Lower leg skin (tissue), 3 donors: Measurements from ENCODE around the gene ASIC1.

Source experiments
- CTCF ChIP-seq, 3 donors: fragments of 450-650 bp; IDR thresholded peaks; one replicate each; pipeline ENCODE4 v1.5.1; 2016; ENCODE audit warnings: antibody characterized with exemption in 3 of 3, mild to moderate bottlenecking in 3 of 3, moderate library complexity in 2 of 3
- POLR2A ChIP-seq, 2 donors: fragments of 450-650 bp; IDR thresholded peaks; one replicate each; pipeline ENCODE4 v1.6.1; 2016 to 2017; ENCODE audit warnings: antibody characterized with exemption in 2 of 2, mild to moderate bottlenecking in 1 of 2, moderate library complexity in 1 of 2

- TF ChIP-seq CTCF (IDR thresholded peaks at IDR 0.05) (no peak), POLR2A (IDR thresholded peaks at IDR 0.05) (no peak)
Observed at GRCh38 chr12:50026691-50027090, 30.7 kb upstream of the ASIC1 start.
